K562 (cell line): ENCODE data around the gene GUK1. TPM values are rescaled to one million over a fixed set of nuclear protein-coding genes. Genes with fewer than 3 reads are reported as not detected.

Source experiments
- CGGBP1 ChIP-seq: fragments of 250-450 bp; sonication (Bioruptor Pico); IDR thresholded peaks from 2 replicates; pipeline ENCODE4 v1.9.0; 2021; ENCODE audit warnings: mild to moderate bottlenecking
- CREM ChIP-seq: IDR thresholded peaks from 2 replicates; pipeline ENCODE4 v1.6.1; 2014; ENCODE audit warnings: antibody characterized with exemption, low read depth
- DLX4 ChIP-seq: fragments of 250-450 bp; sonication (Bioruptor Pico); IDR thresholded peaks from 2 replicates; pipeline ENCODE4 v1.6.1; 2021; ENCODE audit warnings: mild to moderate bottlenecking
- E4F1 ChIP-seq: fragments of 250-450 bp; sonication (Bioruptor Pico); IDR thresholded peaks from 2 replicates; pipeline ENCODE4 v1.5.0; 2021; ENCODE audit warnings: mild to moderate bottlenecking, borderline replicate concordance
- ELF4 ChIP-seq: fragments of 450-650 bp; formaldehyde crosslinking; IDR thresholded peaks from 2 replicates; pipeline ENCODE4 v1.4.0; 2022; ENCODE audit warnings: missing genetic modification characterization
- IRF1 ChIP-seq: sonication (generic); formaldehyde crosslinking; IDR thresholded peaks from 2 replicates; pipeline ENCODE4 v1.8.0; 2022; ENCODE audit warnings: missing genetic modification reagents, mild to moderate bottlenecking, borderline replicate concordance
- NCOA1 ChIP-seq: fragments of 450-650 bp; IDR thresholded peaks from 2 replicates; pipeline ENCODE4 v1.6.1; 2016; ENCODE audit warnings: low read depth
- SAP30 ChIP-seq: fragments of 200-600 bp; sonication (generic); IDR thresholded peaks from 2 replicates; pipeline ENCODE4 v1.6.1; 2012; ENCODE audit warnings: borderline replicate concordance, low read depth, mild to moderate bottlenecking, moderate library complexity, low read length, control low read depth, inconsistent platforms; ENCODE audit not compliant: insufficient read depth, poor library complexity, severe bottlenecking
- SRF ChIP-seq, 2 experiments: fragments of 250-450, 450-650 bp in 1 of 2; sonication (Bioruptor Pico) in 1 of 2; sonication (generic) in 1 of 2; formaldehyde crosslinking; IDR thresholded peaks; 2 replicates each; pipeline versions ENCODE4 v1.5.0 to v1.5.1; 2020 to 2022; ENCODE audit warnings: mild to moderate bottlenecking in 1 of 2, missing genetic modification reagents in 1 of 2
- TEAD2 ChIP-seq: fragments of 450-650 bp; IDR thresholded peaks from 2 replicates; pipeline ENCODE4 v1.6.1; 2016; ENCODE audit warnings: missing genetic modification characterization, control low read depth, missing compliant biosample characterization
- VEZF1 ChIP-seq: fragments of 200-800 bp; sonication (Bioruptor generic); IDR thresholded peaks from 2 replicates; pipeline ENCODE4 v1.6.1; 2017; ENCODE audit warnings: missing genetic modification characterization, missing compliant biosample characterization
- ZKSCAN1 ChIP-seq: fragments of 150-350 bp; IDR thresholded peaks from 2 replicates; pipeline ENCODE4 v1.6.1; 2016; ENCODE audit warnings: low read depth, low read length
- ZNF232 ChIP-seq: sonication (generic); formaldehyde crosslinking; IDR thresholded peaks from 2 replicates; pipeline ENCODE4 v1.8.0; 2022; ENCODE audit warnings: mild to moderate bottlenecking, missing genetic modification reagents
- ZNF3 ChIP-seq: fragments of 250-450 bp; sonication (Bioruptor Pico); IDR thresholded peaks from 2 replicates; pipeline ENCODE4 v1.5.0; 2021; ENCODE audit warnings: mild to moderate bottlenecking, moderate library complexity
- ZNF324 ChIP-seq: fragments of 250-450 bp; sonication (Bioruptor Pico); IDR thresholded peaks from 2 replicates; pipeline ENCODE4 v1.4.0; 2020; ENCODE audit warnings: mild to moderate bottlenecking
- ZNF431 ChIP-seq: sonication (generic); formaldehyde crosslinking; IDR thresholded peaks from 2 replicates; pipeline ENCODE4 v1.8.0; 2022; ENCODE audit warnings: mild to moderate bottlenecking, missing genetic modification reagents
- ZNF445 ChIP-seq: fragments of 250-450 bp; sonication (Bioruptor Pico); IDR thresholded peaks from 2 replicates; pipeline ENCODE4 v1.4.0; 2020; ENCODE audit warnings: low read depth, mild to moderate bottlenecking, moderate library complexity
- ZNF644 ChIP-seq: fragments of 200-800 bp; sonication (Bioruptor generic); IDR thresholded peaks from 2 replicates; pipeline ENCODE4 v1.6.1; 2016; ENCODE audit warnings: low read depth, missing genetic modification characterization, missing compliant biosample characterization
- ZNF707 ChIP-seq: fragments of 250-450 bp; sonication (Bioruptor Pico); conservative IDR thresholded peaks from 2 replicates; pipeline ENCODE4 v1.8.0; 2022; ENCODE audit warnings: inconsistent platforms, mild to moderate bottlenecking, moderate library complexity
- polyA plus RNA-seq, 8 experiments: library from polyadenylated mRNA; depleted of rRNA in 4 of 8; stranded (reverse) in 5 of 8; unstranded in 3 of 8; fragments of >200 nt; fragmentation: Nextera tagmentation in 2 of 8; fragmentation: Illumina TruSeq in 1 of 8; extraction: Ambion mirVana in 2 of 8; extraction: Trizol in 1 of 8; gene quantifications; 2 replicates each; pipeline versions ENCODE4 v1.2.1 to v1.2.3, GENCODE V29; 2011 to 2014; ENCODE audit warnings: inconsistent platforms in 1 of 8, missing spikeins in 1 of 8
- total RNA-seq, 7 experiments: library from RNA; depleted of rRNA in 6 of 7; stranded (reverse); fragments of >200 nt in 6 of 7; fragmentation: Illumina TruSeq in 2 of 7; extraction: Trizol in 2 of 7; gene quantifications; 2 replicates each; pipeline versions ENCODE4 v1.2.1 to v1.2.3, GENCODE V29; 2011 to 2021; ENCODE audit warnings: low replicate concordance in 1 of 7
- TF ChIP-seq, protein P1 (sequence below): conservative IDR thresholded peaks from 2 replicates; pipeline ENCODE4 v1.6.1; 2011; ENCODE audit warnings: low read depth, mild to moderate bottlenecking, low read length; ENCODE audit not compliant: control insufficient read depth
- TF ChIP-seq, protein P2 (sequence below): fragments of 450-650 bp; formaldehyde crosslinking; IDR thresholded peaks from 2 replicates; pipeline ENCODE4 v1.4.0; 2022; ENCODE audit warnings: mild to moderate bottlenecking, moderate library complexity

Gene GUK1
- total and polyA plus RNA-seq, 9 of the 15 experiments (the other 6 are each of a cell fraction or from before 2014, with no cell fraction given), result 7.0 to 331 (median 132) TPM

- TF ChIP-seq SAP30 (no peak), CREM (no peak), ZNF3 (CRISPR knock-in tag) (no peak), DLX4 (CRISPR knock-in tag) (no peak), ZNF232 (no peak), NCOA1 (no peak; the same call in 1 of the 2 replicates), ZNF431 (CRISPR knock-in tag) (no peak), ZNF445 (no peak), TEAD2 (no peak), ZNF324 (0 out of 2 replicates have a peak, but pooled peaks have one; percentile 14), E4F1 (CRISPR knock-in tag) (no peak), VEZF1 (CRISPR knock-in tag) (no peak), CGGBP1 (no peak), ZNF644 (tag) (no peak), ELF4 (CRISPR knock-in tag) (no peak; the same call in 1 of the 2 replicates), SRF (CRISPR knock-in tag; IDR thresholded peaks at IDR 0.05) (no peak; a peak in 1 of 4 replicates), IRF1 (no peak), ZKSCAN1 (no peak), ZNF707 (CRISPR knock-in tag) (no peak)
- TF ChIP-seq, protein P1, sequence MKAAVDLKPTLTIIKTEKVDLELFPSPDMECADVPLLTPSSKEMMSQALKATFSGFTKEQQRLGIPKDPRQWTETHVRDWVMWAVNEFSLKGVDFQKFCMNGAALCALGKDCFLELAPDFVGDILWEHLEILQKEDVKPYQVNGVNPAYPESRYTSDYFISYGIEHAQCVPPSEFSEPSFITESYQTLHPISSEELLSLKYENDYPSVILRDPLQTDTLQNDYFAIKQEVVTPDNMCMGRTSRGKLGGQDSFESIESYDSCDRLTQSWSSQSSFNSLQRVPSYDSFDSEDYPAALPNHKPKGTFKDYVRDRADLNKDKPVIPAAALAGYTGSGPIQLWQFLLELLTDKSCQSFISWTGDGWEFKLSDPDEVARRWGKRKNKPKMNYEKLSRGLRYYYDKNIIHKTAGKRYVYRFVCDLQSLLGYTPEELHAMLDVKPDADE, result no peak
- TF ChIP-seq, protein P2, sequence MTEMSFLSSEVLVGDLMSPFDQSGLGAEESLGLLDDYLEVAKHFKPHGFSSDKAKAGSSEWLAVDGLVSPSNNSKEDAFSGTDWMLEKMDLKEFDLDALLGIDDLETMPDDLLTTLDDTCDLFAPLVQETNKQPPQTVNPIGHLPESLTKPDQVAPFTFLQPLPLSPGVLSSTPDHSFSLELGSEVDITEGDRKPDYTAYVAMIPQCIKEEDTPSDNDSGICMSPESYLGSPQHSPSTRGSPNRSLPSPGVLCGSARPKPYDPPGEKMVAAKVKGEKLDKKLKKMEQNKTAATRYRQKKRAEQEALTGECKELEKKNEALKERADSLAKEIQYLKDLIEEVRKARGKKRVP (CRISPR knock-in tag), result no peak
Observed at GRCh38 chr1:228139406-228139930, 611 bp upstream of the GUK1 start (continued).
